MCF 10A (cell line): ENCODE data around the gene PALD1. TPM values are rescaled to one million over a fixed set of nuclear protein-coding genes. Genes with fewer than 3 reads are reported as not detected.

Source experiments
- BruUV-seq: library from RNA; stranded (reverse); fragments of 400-500 nt; replicated peaks from 2 replicates; lab custom pipeline; 2021; lab: Mats Ljungman, UMichigan
- CTCF ChIA-PET: fragments of 300-600 bp; sonication (Branson Sonifier 250); formaldehyde crosslinking; extraction: SDS; loops from one replicate; lab custom pipeline; 2021; ENCODE audit warnings: antibody characterized with exemption, inconsistent platforms; lab: Yijun Ruan, JAX
- POLR2A ChIA-PET: fragments of 300-600, 350-650 bp; sonication (Branson Sonifier 250); formaldehyde crosslinking; extraction: SDS; loops from one replicate; lab custom pipeline; 2020; ENCODE audit warnings: antibody characterized with exemption, inconsistent platforms; lab: Yijun Ruan, JAX
- DNase-seq: peaks from one replicate; pipeline ENCODE4 v3.0.0-alpha.2; 2018; ENCODE audit not compliant: unreplicated experiment
- H3K27ac Mint-ChIP-seq: one replicate; pipeline ENCODE4 v1.8.0; 2022; ENCODE audit warnings: mild to moderate bottlenecking, low read depth, mixed read lengths; ENCODE audit not compliant: unreplicated experiment
- H3K27me3 Mint-ChIP-seq: one replicate; pipeline ENCODE4 v1.8.0; 2022; ENCODE audit warnings: mixed read lengths; ENCODE audit not compliant: insufficient read depth, unreplicated experiment
- H3K36me3 Mint-ChIP-seq: one replicate; pipeline ENCODE4 v1.8.0; 2022; ENCODE audit warnings: mild to moderate bottlenecking, moderate library complexity, mixed read lengths; ENCODE audit not compliant: insufficient read depth, unreplicated experiment
- H3K4me1 Mint-ChIP-seq: one replicate; pipeline ENCODE4 v1.8.0; 2022; ENCODE audit warnings: mixed read lengths; ENCODE audit not compliant: insufficient read depth, unreplicated experiment
- H3K4me3 Mint-ChIP-seq: one replicate; pipeline ENCODE4 v1.8.0; 2022; ENCODE audit warnings: mild to moderate bottlenecking, moderate library complexity, mixed read lengths; ENCODE audit not compliant: unreplicated experiment
- H3K9me3 Mint-ChIP-seq: one replicate; pipeline ENCODE4 v1.8.0; 2022; ENCODE audit warnings: mixed read lengths; ENCODE audit not compliant: unreplicated experiment
- CTCF ChIP-seq: fragments of 200-600 bp; IDR thresholded peaks from one replicate; pipeline ENCODE4 v1.8.0; 2022; ENCODE audit warnings: antibody characterized with exemption, mild to moderate bottlenecking; ENCODE audit not compliant: unreplicated experiment
- intact Hi-C: fragments of 100-400 bp; cut with micrococcal nuclease; formaldehyde crosslinking; loops from 2 replicates; pipeline ENCODE4 v1.14.1; 2022
- total RNA-seq: library from RNA; stranded (reverse); gene quantifications from 2 replicates; pipeline ENCODE4 v1.2.3, GENCODE V29; 2022

PALD1 gene
- total RNA-seq, 1 experiment from 2014 or later, result 0.12 TPM

- no TSS peak for BruUV-seq
Observed at GRCh38 chr10:70523057-70523456, 44.5 kb downstream of the PALD1 start.

GRCh38 chr10:70523549-70523948 is 45.0 kb downstream of the PALD1 start:
- ChIA-PET CTCF (interaction anchor here (0.6 to 0.7 kb wide), 2 partner anchors 13 to 19 kb away, joined by 3 to 4 read pairs; no protein-coding TSS in a partner anchor), POLR2A (no interaction called here)
- DNase-seq, result no peak
- no peaks in the 10 kb centered on the region for H3K9me3 Mint-ChIP-seq
- intact Hi-C loops, result no loop called here
- no peaks in the 10 kb centered on the region for H3K4me1 Mint-ChIP-seq
- BruUV-seq, result no TSS peak
- no peak overlapping the region for H3K4me3 Mint-ChIP-seq
- no peak overlapping the region for H3K27ac Mint-ChIP-seq
- H3K27me3 Mint-ChIP-seq, result no peaks in the 10 kb centered on the region
- no peak for TF ChIP-seq CTCF
- H3K36me3 Mint-ChIP-seq, result no peaks in the 10 kb centered on the region

More at GRCh38 chr10:70523057-70523456, 44.5 kb downstream of the PALD1 start:
- Mint-ChIP-seq H3K4me3 (no peak overlapping the region), H3K27me3 (no peaks in the 10 kb centered on the region), H3K4me1 (no peaks in the 10 kb centered on the region), H3K36me3 (no peaks in the 10 kb centered on the region), H3K9me3 (no peaks in the 10 kb centered on the region), H3K27ac (no peak overlapping the region)
- ChIA-PET CTCF (interaction anchor here (0.7 kb wide), 1 partner anchor 20 kb away, joined by 4 read pairs; no protein-coding TSS in a partner anchor), POLR2A (no interaction called here)
- no peak for DNase-seq
- TF ChIP-seq CTCF, result no peak
- intact Hi-C loops, result no loop called here

GRCh38 chr10:70528314-70528713 is 49.7 kb downstream of the PALD1 start:
- Mint-ChIP-seq H3K4me1 (no peaks in the 10 kb centered on the region), H3K27ac (no peak overlapping the region), H3K4me3 (no peak overlapping the region), H3K36me3 (no peaks in the 10 kb centered on the region), H3K27me3 (no peaks in the 10 kb centered on the region), H3K9me3 (no peaks in the 10 kb centered on the region)
- ChIA-PET POLR2A (no interaction called here), CTCF (interaction anchor here (0.5 to 2.0 kb wide), 3 partner anchors 10 to 67 kb away, joined by 3 to 7 read pairs (median 4); no protein-coding TSS in a partner anchor)
- TF ChIP-seq CTCF, result no peak
- intact Hi-C loops, result no loop called here
- BruUV-seq, result no TSS peak
- no peak for DNase-seq

DNA sequence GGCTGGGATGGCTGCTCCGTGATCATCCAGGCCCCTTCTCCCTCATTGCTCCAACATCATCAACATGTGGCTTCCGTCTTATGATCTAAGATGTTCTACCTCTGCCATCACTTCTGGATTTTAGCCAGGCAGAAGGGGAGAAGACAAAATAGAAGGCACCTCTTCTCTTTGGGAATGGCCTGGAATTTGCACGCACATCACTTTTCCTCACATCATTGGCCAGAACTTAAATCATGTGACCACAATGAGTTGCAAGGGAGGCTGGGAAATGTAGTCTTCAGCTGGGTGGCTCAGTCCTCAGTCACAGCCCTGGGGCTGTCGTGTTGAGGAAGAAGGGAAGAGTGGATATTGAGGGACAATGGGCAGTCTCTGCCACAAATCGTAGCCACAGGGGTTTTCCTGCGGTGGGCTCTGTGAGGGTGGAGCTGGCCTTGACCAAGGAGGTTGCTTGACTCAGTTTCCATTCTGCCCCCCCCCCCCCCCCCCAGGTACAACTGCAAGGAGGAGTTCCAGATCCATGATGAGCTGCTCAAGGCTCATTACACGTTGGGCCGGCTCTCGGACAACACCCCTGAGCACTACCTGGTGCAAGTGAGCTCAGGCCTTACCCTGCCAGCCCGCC is 50.3 kb downstream of the PALD1 start:
- H3K27ac Mint-ChIP-seq, result no peak overlapping the region
- ChIA-PET POLR2A (interaction anchor here (0.7 kb wide), 1 partner anchor 548 kb away, joined by 3 read pairs; no protein-coding TSS in a partner anchor), CTCF (interaction anchor here (0.5 to 2.0 kb wide), 5 partner anchors 10 to 395 kb away, joined by 3 to 7 read pairs (median 3); no protein-coding TSS in a partner anchor)
- peak; percentile 66 for DNase-seq
- no peaks in the 10 kb centered on the region for H3K27me3 Mint-ChIP-seq
- intact Hi-C loops, result no loop called here
- no peak for TF ChIP-seq CTCF
- BruUV-seq, result no TSS peak
- H3K4me3 Mint-ChIP-seq, result no peak overlapping the region
- no peaks in the 10 kb centered on the region for H3K4me1 Mint-ChIP-seq
- no peaks in the 10 kb centered on the region for H3K9me3 Mint-ChIP-seq
- H3K36me3 Mint-ChIP-seq, result no peaks in the 10 kb centered on the region
